Epithelial cell of esophagus (primary cell): ENCODE measurements around the gene TRPC4.

Experiments
- DNase-seq: peaks from one replicate; pipeline ENCODE4 v3.0.0; 2010; ENCODE audit warnings: low read depth
- H3K4me3 ChIP-seq: 2 replicates; pipeline ENCODE4 v1.5.1; 2011; ENCODE audit warnings: mild to moderate bottlenecking, low read length, control low read depth
- CTCF ChIP-seq: IDR thresholded peaks from 2 replicates; pipeline ENCODE4 v1.5.1; 2011; ENCODE audit warnings: low read depth, mild to moderate bottlenecking, low read length, control low read depth, inconsistent platforms; ENCODE audit not compliant: insufficient read depth; ENCODE audit errors: missing control alignments

The TRPC4 gene

GRCh38 chr13:37602733-37603381 is 266.7 kb downstream of the TRPC4 start:
- DNase-seq, result peak; percentile 41
- peak; percentile 39 for TF ChIP-seq CTCF
- no peak overlapping the region for H3K4me3 ChIP-seq

- H3K4me3 ChIP-seq, result no peak overlapping the region
- no peak for TF ChIP-seq CTCF
- DNase-seq, result no peak
These were observed 267.7 kb downstream of the TRPC4 start for GRCh38 chr13:37601648-37602440.

GRCh38 chr13:37599519-37599918 is 270.1 kb downstream of the TRPC4 start:
- no peak for TF ChIP-seq CTCF
- no peak for DNase-seq
- H3K4me3 ChIP-seq, result no peak overlapping the region

GRCh38 chr13:37598597-37598996 is 271.0 kb downstream of the TRPC4 start, which contains the start of gene POSTN:
Gene POSTN (minus strand): TSS chr13:37598768. CDS start chr13:37598726, 42 bp downstream.
- no peak within 1 kb of the TSS for H3K4me3 ChIP-seq
- TF ChIP-seq CTCF, result no peak
- no peak for DNase-seq

GRCh38 chr13:37597477-37598025 is 272.0 kb downstream of the TRPC4 start:
- TF ChIP-seq CTCF, result no peak
- no peak for DNase-seq
- H3K4me3 ChIP-seq, result no peak overlapping the region

GRCh38 chr13:37596805-37597204 is 272.8 kb downstream of the TRPC4 start:
- TF ChIP-seq CTCF, result no peak
- no peak overlapping the region for H3K4me3 ChIP-seq
- no peak for DNase-seq
